ENCODE results near the gene NR6A1.

DNA sequence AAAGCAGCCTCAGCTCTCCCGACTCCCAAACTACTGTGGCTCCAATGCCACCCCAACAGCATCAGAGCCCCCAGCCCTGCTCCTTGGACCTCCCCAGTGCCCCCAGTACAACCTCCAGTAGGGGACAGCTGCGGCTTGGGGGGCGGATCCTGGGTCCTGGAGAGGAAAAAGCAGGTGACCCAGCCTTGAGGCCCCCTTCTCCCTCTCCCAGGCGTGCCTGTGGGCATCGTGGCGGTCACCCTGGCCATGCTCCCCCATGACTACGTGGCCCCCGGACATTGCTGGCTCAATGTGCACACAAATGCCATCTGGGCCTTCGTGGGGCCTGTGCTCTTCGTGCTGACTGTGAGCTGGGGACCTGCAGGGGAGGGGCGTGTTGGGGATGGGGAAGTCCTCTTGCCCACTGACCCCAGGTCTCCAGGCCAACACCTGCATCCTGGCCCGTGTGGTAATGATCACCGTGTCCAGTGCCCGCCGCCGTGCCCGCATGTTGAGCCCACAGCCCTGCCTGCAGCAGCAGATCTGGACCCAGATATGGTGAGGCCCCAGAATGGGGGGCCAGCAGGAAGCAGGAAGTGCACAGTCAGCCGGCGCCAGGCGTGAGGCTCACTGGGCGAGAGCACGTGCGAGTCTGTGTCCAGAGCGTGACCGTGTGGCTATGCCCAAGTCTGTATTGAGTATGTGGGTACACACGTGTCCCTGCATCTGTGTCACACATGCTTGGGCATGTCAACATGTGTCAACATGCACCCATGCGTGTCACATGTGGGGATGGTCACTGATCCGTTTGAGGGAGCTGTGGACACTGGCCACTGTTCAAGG lies 301.9 kb downstream of the NR6A1 start:
- TF ChIP-seq, protein P1, sequence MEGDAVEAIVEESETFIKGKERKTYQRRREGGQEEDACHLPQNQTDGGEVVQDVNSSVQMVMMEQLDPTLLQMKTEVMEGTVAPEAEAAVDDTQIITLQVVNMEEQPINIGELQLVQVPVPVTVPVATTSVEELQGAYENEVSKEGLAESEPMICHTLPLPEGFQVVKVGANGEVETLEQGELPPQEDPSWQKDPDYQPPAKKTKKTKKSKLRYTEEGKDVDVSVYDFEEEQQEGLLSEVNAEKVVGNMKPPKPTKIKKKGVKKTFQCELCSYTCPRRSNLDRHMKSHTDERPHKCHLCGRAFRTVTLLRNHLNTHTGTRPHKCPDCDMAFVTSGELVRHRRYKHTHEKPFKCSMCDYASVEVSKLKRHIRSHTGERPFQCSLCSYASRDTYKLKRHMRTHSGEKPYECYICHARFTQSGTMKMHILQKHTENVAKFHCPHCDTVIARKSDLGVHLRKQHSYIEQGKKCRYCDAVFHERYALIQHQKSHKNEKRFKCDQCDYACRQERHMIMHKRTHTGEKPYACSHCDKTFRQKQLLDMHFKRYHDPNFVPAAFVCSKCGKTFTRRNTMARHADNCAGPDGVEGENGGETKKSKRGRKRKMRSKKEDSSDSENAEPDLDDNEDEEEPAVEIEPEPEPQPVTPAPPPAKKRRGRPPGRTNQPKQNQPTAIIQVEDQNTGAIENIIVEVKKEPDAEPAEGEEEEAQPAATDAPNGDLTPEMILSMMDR (conservative IDR thresholded peaks at IDR 0.05 in 1 of 2, IDR thresholded peaks at IDR 0.05 in 1 of 2; ENCODE audit: extremely low read depth in 1 of 2, insufficient read depth in 1 of 2, low read depth in 1 of 2, low read length in 2 of 2) = no peak
- no peak for TF ChIP-seq EZH2 (IDR thresholded peaks at IDR 0.05; ENCODE audit: borderline replicate concordance, low read length)

Measured in mammary epithelial cell (primary cell).